Rectal smooth muscle tissue (tissue), 1 donor: ENCODE data around the gene ZNF726.

Source experiments
- H3K27ac ChIP-seq: one replicate; pipeline ENCODE4 v1.7.0; 2013; ENCODE audit warnings: low read depth, low read length, inconsistent platforms
- H3K27me3 ChIP-seq: one replicate; pipeline ENCODE4 v1.7.0; 2013; ENCODE audit warnings: low read length; ENCODE audit not compliant: control insufficient read depth, insufficient read depth
- H3K36me3 ChIP-seq: one replicate; pipeline ENCODE4 v1.7.0; 2013; ENCODE audit warnings: low read length; ENCODE audit not compliant: control insufficient read depth, insufficient read depth
- H3K4me1 ChIP-seq: one replicate; pipeline ENCODE4 v1.7.0; 2013; ENCODE audit warnings: low read length; ENCODE audit not compliant: control insufficient read depth, insufficient read depth
- H3K4me3 ChIP-seq: one replicate; pipeline ENCODE4 v1.7.0; 2013; ENCODE audit warnings: low read length
- H3K9ac ChIP-seq: one replicate; pipeline ENCODE4 v1.7.0; 2013; ENCODE audit warnings: low read length

ZNF726 gene

GRCh38 chr19:23983406-23983805 lies 68.7 kb downstream of the ZNF726 start:
- no peaks in the 10 kb centered on the region for H3K27me3 ChIP-seq
- H3K4me3 ChIP-seq: no peak overlapping the region
- H3K36me3 ChIP-seq: no peaks in the 10 kb centered on the region
- H3K9ac ChIP-seq: no peak overlapping the region
- H3K27ac ChIP-seq: no peak overlapping the region
- no peaks in the 10 kb centered on the region for H3K4me1 ChIP-seq
